Activated naive CD4-positive, alpha-beta T cell treated with Interleukin-2 at 50 U/mL for 16 hours (primary cell): ENCODE results near the gene RAB31.

Experiments used
- DNase-seq: peaks from one replicate; pipeline ENCODE4 v3.0.0-alpha.2; 2020

Gene RAB31

GRCh38 chr18:9796935-9797549, 88.9 kb downstream of the RAB31 start:
- no peak for DNase-seq

GRCh38 chr18:9802175-9803062, 94.3 kb downstream of the RAB31 start:
- no peak for DNase-seq

GRCh38 chr18:9803063-9803697, 95.1 kb downstream of the RAB31 start:
- no peak for DNase-seq

DNA sequence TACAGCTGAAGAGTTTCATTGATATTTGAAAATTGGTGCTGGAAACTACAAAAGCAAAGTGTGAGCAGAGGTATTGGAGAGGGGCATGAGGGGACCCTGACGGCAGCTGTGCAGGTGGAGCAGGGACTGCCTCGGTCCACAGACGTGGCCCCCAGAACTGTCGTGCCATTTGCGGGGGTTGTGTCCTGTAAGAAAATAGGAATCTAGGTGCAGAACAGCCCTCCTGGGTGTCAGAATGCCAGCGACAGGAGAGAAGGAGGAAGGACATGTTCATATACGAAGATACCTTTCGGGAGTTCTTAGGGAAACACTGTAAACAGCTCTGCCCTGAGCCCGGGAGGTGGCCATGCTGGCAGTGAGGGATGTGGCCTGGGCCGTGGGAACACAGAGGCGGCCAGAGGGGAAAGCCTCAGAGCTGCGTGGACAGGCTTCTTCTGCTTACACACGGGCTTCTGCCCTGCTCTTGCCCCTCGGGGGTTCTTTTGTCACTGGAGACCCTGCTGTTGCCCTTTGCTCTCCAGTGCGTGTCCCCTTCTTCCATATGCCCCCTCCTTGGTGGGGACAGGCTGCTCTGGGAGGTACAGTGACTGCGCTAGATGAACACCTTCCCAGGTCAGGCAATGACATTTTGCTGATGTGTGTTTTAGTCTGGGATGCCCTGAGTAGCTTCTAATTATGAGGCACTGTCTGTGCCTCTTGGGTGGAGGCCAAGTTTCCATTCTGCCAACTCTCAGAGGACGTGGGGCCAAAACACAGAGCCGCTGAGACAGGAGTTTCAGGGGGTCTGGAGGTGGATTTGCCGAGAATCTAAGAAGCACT, 95.8 kb downstream of the RAB31 start:
- no peak for DNase-seq

GRCh38 chr18:9804517-9805104, 96.5 kb downstream of the RAB31 start:
- no peak for DNase-seq

GRCh38 chr18:9806905-9807304, 98.8 kb downstream of the RAB31 start:
- DNase-seq = no peak

GRCh38 chr18:9808295-9809241, 100.5 kb downstream of the RAB31 start:
- no peak for DNase-seq

DNA sequence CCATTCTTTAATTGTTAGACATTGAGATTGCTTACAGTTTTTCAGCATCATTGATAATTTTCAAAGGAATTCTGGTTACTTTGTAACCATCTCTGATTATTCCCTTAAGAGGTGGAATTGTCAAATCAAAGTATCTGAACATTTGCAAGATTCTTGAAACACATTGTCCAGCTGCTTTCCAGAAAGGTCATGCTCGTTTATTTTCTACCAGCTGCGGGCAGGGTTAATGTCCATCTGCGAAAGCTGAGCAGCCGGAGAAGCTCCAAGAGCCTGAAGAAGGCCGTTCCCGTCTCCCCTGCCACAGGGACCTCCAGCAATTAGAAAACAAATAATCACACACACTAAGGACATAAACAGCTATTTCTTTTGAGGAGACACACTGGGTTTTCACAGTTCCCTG, 101.6 kb downstream of the RAB31 start:
- DNase-seq = no peak

- DNase-seq = no peak
These were observed 102.2 kb downstream of the RAB31 start for GRCh38 chr18:9810299-9810698.

GRCh38 chr18:9810994-9811705, 103.0 kb downstream of the RAB31 start:
- no peak for DNase-seq

GRCh38 chr18:9811978-9812377, 103.9 kb downstream of the RAB31 start:
- DNase-seq = no peak

GRCh38 chr18:9814431-9814830, 106.3 kb downstream of the RAB31 start:
- DNase-seq = no peak

DNA sequence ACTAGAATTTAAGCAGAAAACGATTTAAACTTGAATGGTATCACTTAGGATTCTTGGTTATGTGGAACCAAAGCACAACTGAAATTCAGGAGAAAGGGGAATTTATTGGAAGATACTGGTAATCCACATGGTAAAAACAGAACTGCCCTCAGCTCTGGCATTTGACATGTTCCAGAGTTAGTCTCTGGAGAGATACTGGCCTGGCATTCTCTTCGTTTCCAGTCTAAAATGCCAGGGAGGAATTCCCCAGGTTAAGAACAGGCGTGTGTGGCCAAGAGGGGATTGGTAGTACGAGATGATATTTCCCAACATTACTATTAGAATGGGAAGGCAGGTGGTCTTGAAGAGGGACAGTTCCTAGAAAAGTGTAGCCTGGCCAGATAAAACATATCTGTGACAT, 109.2 kb downstream of the RAB31 start:
- DNase-seq = no peak

GRCh38 chr18:9817725-9818422, 109.8 kb downstream of the RAB31 start:
- DNase-seq = no peak

DNA sequence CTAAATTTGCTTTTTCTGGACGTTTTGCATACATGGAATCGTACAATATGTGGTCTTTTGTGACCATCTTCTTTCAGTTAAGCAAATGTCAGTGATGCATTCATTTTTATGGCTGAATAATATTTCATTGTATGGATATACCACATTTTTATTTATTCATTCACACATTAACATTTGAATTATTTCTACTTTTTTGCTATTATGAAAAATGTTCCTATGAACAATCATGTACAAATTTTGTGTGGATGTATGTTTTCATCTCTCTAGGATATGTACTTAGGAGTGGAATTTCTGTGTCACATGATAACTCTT, 110.3 kb downstream of the RAB31 start:
- no peak for DNase-seq

- DNase-seq = no peak
These were observed 112.0 kb downstream of the RAB31 start for GRCh38 chr18:9820127-9820526.

- no peak for DNase-seq
These were observed 112.6 kb downstream of the RAB31 start for GRCh38 chr18:9820719-9821118.

DNA sequence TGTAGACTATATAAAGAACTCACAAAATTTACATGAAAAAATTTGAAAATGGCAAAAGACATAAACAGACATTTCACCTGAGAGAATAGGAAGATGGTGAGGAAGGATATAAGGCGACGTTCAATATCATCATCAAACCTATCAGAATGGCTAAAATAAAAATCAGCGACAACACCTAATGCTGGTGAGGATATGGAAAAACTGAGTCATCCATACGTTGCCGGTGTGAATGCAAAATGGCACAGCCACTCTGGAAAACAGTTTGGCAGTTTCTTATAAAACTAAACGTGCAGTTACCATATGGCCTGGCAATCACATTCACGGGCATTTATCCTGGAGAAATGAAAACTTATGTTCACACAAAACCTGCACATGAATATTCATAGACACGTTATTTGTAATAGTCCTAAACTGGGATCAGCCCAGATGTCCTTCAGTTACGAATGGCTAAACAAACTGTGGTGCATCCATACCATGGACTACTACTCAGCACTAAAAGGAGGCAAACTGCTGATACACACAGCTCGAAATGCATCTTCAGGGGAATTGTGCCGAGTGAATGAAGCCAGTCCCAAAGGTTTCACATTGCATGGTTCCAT, 114.6 kb downstream of the RAB31 start:
- DNase-seq = no peak

GRCh38 chr18:9823805-9824473, 115.8 kb downstream of the RAB31 start:
- no peak for DNase-seq
